IMR-90 (cell line): Measurements from ENCODE around the gene CLEC1A.

Experiments used
- CTCF ChIP-seq: conservative IDR thresholded peaks from 2 replicates; pipeline ENCODE4 v1.5.1; 2012; ENCODE audit warnings: mild to moderate bottlenecking, low read depth, low read length, improper control_type of control experiment
- ELK1 ChIP-seq: fragments of 150-350 bp; IDR thresholded peaks from 2 replicates; pipeline ENCODE4 v1.6.1; 2016; ENCODE audit warnings: low read depth, mild to moderate bottlenecking, low read length, moderate library complexity, borderline replicate concordance

- TF ChIP-seq CTCF: no peak
- TF ChIP-seq ELK1: no peak
These were observed 30.8 kb downstream of the CLEC1A start for GRCh38 chr12:10067942-10068341.
